ENCODE results near the gene ELFN1.

The ELFN1 gene

GRCh38 chr7:1623810-1624209, 46.3 kb upstream of the ELFN1 start:
- TF ChIP-seq CTCF (IDR thresholded peaks at IDR 0.05) = no peak
- no peak overlapping the region for H3K4me2 ChIP-seq (ENCODE audit: low read length)
- H3K27ac ChIP-seq = no peak overlapping the region
- no peaks in the 10 kb centered on the region for H3K4me1 ChIP-seq
- H3K79me2 ChIP-seq = no peaks in the 10 kb centered on the region
- H3K27me3 ChIP-seq (ENCODE audit: control insufficient read depth, insufficient read depth, low read length) = no peaks in the 10 kb centered on the region
- no peaks in the 10 kb centered on the region for H3K9me3 ChIP-seq (ENCODE audit: control insufficient read depth, low read length)
- H3K36me3 ChIP-seq (ENCODE audit: control insufficient read depth, insufficient read depth, low read length) = no peaks in the 10 kb centered on the region
- no peak overlapping the region for H3K4me3 ChIP-seq (ENCODE audit: low read depth, low read length)
- H2AFZ ChIP-seq = no peak overlapping the region
- no peak overlapping the region for H3K9ac ChIP-seq

GRCh38 chr7:1624999-1625927, 44.8 kb upstream of the ELFN1 start:
- Histone ChIP-seq H3K4me2 (ENCODE audit: low read length) (no peak overlapping the region), H3K27ac (no peak overlapping the region), H3K4me1 (no peaks in the 10 kb centered on the region), H3K79me2 (no peaks in the 10 kb centered on the region), H3K4me3 (ENCODE audit: low read depth, low read length) (no peak overlapping the region), H2AFZ (no peak overlapping the region), H3K9ac (no peak overlapping the region), H3K27me3 (ENCODE audit: control insufficient read depth, insufficient read depth, low read length) (no peaks in the 10 kb centered on the region), H3K36me3 (ENCODE audit: control insufficient read depth, insufficient read depth, low read length) (no peaks in the 10 kb centered on the region), H3K9me3 (ENCODE audit: control insufficient read depth, low read length) (no peaks in the 10 kb centered on the region)
- TF ChIP-seq CTCF (IDR thresholded peaks at IDR 0.05) = no peak

GRCh38 chr7:1626769-1627168, 43.3 kb upstream of the ELFN1 start:
- Histone ChIP-seq H3K4me2 (ENCODE audit: low read length) (no peak overlapping the region), H3K27ac (no peak overlapping the region), H3K27me3 (ENCODE audit: control insufficient read depth, insufficient read depth, low read length) (no peaks in the 10 kb centered on the region), H3K9ac (no peak overlapping the region), H3K4me3 (ENCODE audit: low read depth, low read length) (no peak overlapping the region), H3K4me1 (no peaks in the 10 kb centered on the region), H3K36me3 (ENCODE audit: control insufficient read depth, insufficient read depth, low read length) (no peaks in the 10 kb centered on the region), H3K79me2 (no peaks in the 10 kb centered on the region), H2AFZ (no peak overlapping the region), H3K9me3 (ENCODE audit: control insufficient read depth, low read length) (no peaks in the 10 kb centered on the region)
- TF ChIP-seq CTCF (IDR thresholded peaks at IDR 0.05) = no peak

DNA sequence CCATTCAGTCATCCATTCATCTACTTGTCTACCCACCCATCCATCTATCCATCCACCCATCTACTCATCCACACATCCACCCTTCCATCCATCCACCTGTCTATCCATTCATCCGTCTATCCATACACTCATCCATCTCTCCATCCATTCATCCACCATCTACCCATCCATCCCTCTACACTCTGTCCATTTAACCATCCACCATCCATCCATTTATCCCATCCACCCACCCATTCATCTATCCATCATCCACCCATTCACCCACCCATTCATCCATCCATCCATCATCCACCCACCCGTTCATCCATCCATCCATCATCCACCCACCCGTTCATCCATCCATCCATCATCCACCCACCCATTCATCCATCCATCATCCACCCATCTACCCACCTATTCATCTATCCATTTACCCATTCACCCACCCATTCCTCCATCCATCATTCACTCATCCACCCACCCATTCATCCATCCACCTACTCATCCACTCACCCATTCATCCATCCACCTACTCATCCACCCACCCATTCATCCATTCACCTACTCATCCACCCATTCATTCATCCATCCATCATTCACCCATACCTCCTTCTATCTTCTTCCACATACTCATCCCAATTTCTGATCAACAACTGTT, 39.3 kb upstream of the ELFN1 start:
- Histone ChIP-seq H3K9me3 (ENCODE audit: control insufficient read depth, low read length) (peaks cover 5% of the 10 kb centered on the region), H3K4me3 (ENCODE audit: low read depth, low read length) (no peak overlapping the region), H3K36me3 (ENCODE audit: control insufficient read depth, insufficient read depth, low read length) (no peaks in the 10 kb centered on the region), H3K79me2 (no peaks in the 10 kb centered on the region), H3K27me3 (ENCODE audit: control insufficient read depth, insufficient read depth, low read length) (no peaks in the 10 kb centered on the region), H3K4me2 (ENCODE audit: low read length) (no peak overlapping the region), H3K9ac (no peak overlapping the region), H3K27ac (no peak overlapping the region), H3K4me1 (no peaks in the 10 kb centered on the region), H2AFZ (no peak overlapping the region)
- TF ChIP-seq CTCF (IDR thresholded peaks at IDR 0.05) = no peak
